ENCODE measurements around the gene EVI5. TPM values are rescaled to one million over a fixed set of nuclear protein-coding genes. Genes with fewer than 3 reads are reported as not detected.
A peak's percentile ranks its signal among the peaks of the same experiment; 100 is the strongest.

The EVI5 gene
- polyA plus RNA-seq, 3 donors, result 7.6 to 19.4 (median 14.3) TPM

- Histone ChIP-seq H4K20me1 (ENCODE audit: insufficient read depth, low read length) (no peaks in the 10 kb centered on the region), H3K9ac (ENCODE audit: insufficient read depth, low read length, poor library complexity, severe bottlenecking) (no peak overlapping the region), H3K27ac (ENCODE audit: low read depth in 1 of 2, low read length in 2 of 2) (no peak overlapping the region), H3K4me1 (ENCODE audit: control insufficient read depth in 1 of 2, insufficient read depth in 2 of 2, low read length in 2 of 2) (peaks cover 62 to 68% of the 10 kb centered on the region in 2 donors), H3K36me3 (replicated peaks in 1 of 2; ENCODE audit: control insufficient read depth in 1 of 2, insufficient read depth in 2 of 2, low read length in 2 of 2) (no peaks in the 10 kb centered on the region), H3K4me3 (replicated peaks in 1 of 3; ENCODE audit: low read depth in 2 of 3, low read length in 3 of 3) (no peak overlapping the region), H3K9me3 (replicated peaks in 1 of 2; ENCODE audit: control insufficient read depth in 1 of 2, insufficient read depth in 1 of 2, low read length in 2 of 2) (no peaks in the 10 kb centered on the region), H3K27me3 (ENCODE audit: control insufficient read depth in 2 of 2, insufficient read depth in 2 of 2, low read length in 2 of 2) (no peaks in the 10 kb centered on the region), H3K79me2 (ENCODE audit: insufficient read depth, low read length) (peaks cover under 1% of the 10 kb centered on the region), H3K4me2 (replicated peaks; ENCODE audit: extremely low read depth, low read length, poor library complexity, severe bottlenecking) (no peak overlapping the region), H2AFZ (ENCODE audit: insufficient read depth, low read depth, low read length, poor library complexity, severe bottlenecking) (peak overlapping the region; percentile 32)
- TF ChIP-seq, protein P1, sequence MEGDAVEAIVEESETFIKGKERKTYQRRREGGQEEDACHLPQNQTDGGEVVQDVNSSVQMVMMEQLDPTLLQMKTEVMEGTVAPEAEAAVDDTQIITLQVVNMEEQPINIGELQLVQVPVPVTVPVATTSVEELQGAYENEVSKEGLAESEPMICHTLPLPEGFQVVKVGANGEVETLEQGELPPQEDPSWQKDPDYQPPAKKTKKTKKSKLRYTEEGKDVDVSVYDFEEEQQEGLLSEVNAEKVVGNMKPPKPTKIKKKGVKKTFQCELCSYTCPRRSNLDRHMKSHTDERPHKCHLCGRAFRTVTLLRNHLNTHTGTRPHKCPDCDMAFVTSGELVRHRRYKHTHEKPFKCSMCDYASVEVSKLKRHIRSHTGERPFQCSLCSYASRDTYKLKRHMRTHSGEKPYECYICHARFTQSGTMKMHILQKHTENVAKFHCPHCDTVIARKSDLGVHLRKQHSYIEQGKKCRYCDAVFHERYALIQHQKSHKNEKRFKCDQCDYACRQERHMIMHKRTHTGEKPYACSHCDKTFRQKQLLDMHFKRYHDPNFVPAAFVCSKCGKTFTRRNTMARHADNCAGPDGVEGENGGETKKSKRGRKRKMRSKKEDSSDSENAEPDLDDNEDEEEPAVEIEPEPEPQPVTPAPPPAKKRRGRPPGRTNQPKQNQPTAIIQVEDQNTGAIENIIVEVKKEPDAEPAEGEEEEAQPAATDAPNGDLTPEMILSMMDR (IDR thresholded peaks at IDR 0.05), result no peak
- H3K36me3 Mint-ChIP-seq, result no peaks in the 10 kb centered on the region
- 43% methylated on average over 1 of the region's 4 CpGs for WGBS (ENCODE audit: insufficient coverage)
- peak overlapping the region in 2 of 7 donors; percentile 40 to 55 for H3K27ac Mint-ChIP-seq
- no peak overlapping the region for H3K4me3 Mint-ChIP-seq
- no peaks in the 10 kb centered on the region for H3K27me3 Mint-ChIP-seq (ENCODE audit: low read depth in 3 of 3)
- peaks cover 62% of the 10 kb centered on the region for H3K4me1 Mint-ChIP-seq
- intact Hi-C loops (cut with micrococcal nuclease), result no loop called here
- H3K9me3 Mint-ChIP-seq, result no peaks in the 10 kb centered on the region
- no peak for DNase-seq
Measured at GRCh38 chr1:92464588-92465255, 320.2 kb downstream of the EVI5 start.

DNA sequence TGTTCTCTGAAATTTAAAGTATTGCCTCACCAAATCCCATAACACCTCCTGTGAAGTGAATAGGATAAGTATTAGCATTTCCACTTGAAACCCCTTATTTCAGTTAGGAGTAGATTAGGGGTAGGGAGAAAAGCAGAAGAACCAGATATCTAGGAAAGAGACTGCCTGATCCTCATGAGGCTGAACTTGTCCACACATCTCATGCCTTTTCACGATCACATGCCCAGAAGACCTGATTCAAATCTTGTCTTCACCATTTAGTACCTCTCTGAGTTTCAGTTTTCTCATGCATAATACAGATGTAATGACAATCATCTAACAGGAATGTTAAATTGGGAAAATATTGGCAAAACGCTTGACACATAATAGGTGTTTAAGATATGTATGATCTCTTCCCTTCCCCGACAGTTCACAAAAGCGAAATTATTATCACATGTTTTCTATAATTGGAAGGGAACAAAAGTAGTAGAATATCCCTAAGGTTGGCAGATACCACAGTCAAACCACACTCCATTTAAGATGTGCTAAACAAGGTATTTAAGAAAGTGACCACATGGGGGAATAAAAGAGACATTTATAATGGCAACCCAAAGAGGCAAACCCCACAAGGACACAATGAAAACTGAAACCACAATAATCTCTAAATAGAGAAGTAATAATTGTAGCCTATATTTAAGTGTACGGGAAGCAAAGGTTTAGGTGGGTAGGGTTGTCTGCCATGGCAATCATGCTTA is 323.4 kb downstream of the EVI5 start:
- H3K36me3 ChIP-seq (replicated peaks in 1 of 2; ENCODE audit: control insufficient read depth in 1 of 2, insufficient read depth in 2 of 2, low read length in 2 of 2), result no peaks in the 10 kb centered on the region
- H3K4me2 ChIP-seq (replicated peaks; ENCODE audit: extremely low read depth, low read length, poor library complexity, severe bottlenecking), result peak overlapping the region; percentile 32
- Mint-ChIP-seq H3K9me3 (no peaks in the 10 kb centered on the region), H3K27ac (peak overlapping the region in 6 of 7 donors; percentile 16 to 64 (median 39)), H3K4me1 (peaks cover 73% of the 10 kb centered on the region), H3K4me3 (no peak overlapping the region), H3K36me3 (no peaks in the 10 kb centered on the region), H3K27me3 (ENCODE audit: low read depth in 3 of 3) (no peaks in the 10 kb centered on the region)
- H2AFZ ChIP-seq (ENCODE audit: insufficient read depth, low read depth, low read length, poor library complexity, severe bottlenecking), result peak overlapping the region; percentile 13
- DNase-seq, result peak in 2 of 3 donors; percentile 36 to 44
- no CpG with 5 or more reads among the region's 5 CpGs for WGBS (ENCODE audit: insufficient coverage)
- no peaks in the 10 kb centered on the region for H3K27me3 ChIP-seq (ENCODE audit: control insufficient read depth in 2 of 2, insufficient read depth in 2 of 2, low read length in 2 of 2)
- no peaks in the 10 kb centered on the region for H3K9me3 ChIP-seq (replicated peaks in 1 of 2; ENCODE audit: control insufficient read depth in 1 of 2, insufficient read depth in 1 of 2, low read length in 2 of 2)
- peak overlapping the region in 1 of 3 experiments; percentile 6 for H3K4me3 ChIP-seq (replicated peaks in 1 of 3; ENCODE audit: low read depth in 2 of 3, low read length in 3 of 3)
- TF ChIP-seq, protein P1 (IDR thresholded peaks at IDR 0.05), result no peak
- intact Hi-C loops (cut with micrococcal nuclease), result no loop called here
- no peaks in the 10 kb centered on the region for H3K79me2 ChIP-seq (ENCODE audit: insufficient read depth, low read length)
- peak overlapping the region in 1 of 2 donors; percentile 40 for H3K27ac ChIP-seq (ENCODE audit: low read depth in 1 of 2, low read length in 2 of 2)
- H3K4me1 ChIP-seq (ENCODE audit: control insufficient read depth in 1 of 2, insufficient read depth in 2 of 2, low read length in 2 of 2), result peaks cover 76 to 81% of the 10 kb centered on the region in 2 donors
- no peaks in the 10 kb centered on the region for H4K20me1 ChIP-seq (ENCODE audit: insufficient read depth, low read length)
- H3K9ac ChIP-seq (ENCODE audit: insufficient read depth, low read length, poor library complexity, severe bottlenecking), result no peak overlapping the region
